GM12865 (cell line): ENCODE results near the gene NRAS.

Experiments
- DNase-seq: peaks from one replicate; pipeline ENCODE4 v3.0.0; 2010; ENCODE audit warnings: low read depth
- H3K4me3 ChIP-seq: 2 replicates; pipeline ENCODE4 v1.5.1; 2011; ENCODE audit warnings: mild to moderate bottlenecking, low read depth, low read length, control low read depth
- CTCF ChIP-seq: IDR thresholded peaks from 2 replicates; pipeline ENCODE4 v1.5.1; 2011; ENCODE audit warnings: low read length, control low read depth, low read depth, inconsistent platforms; ENCODE audit not compliant: insufficient read depth; ENCODE audit errors: missing control alignments

NRAS gene

GRCh38 chr1:114716304-114717170, at the start of gene NRAS:
Gene NRAS, minus strand, starts transcription at chr1:114716771. Its CDS starts 611 bp downstream, at chr1:114716160.
- peak; percentile 95 for DNase-seq
- peak within 1 kb of the TSS; percentile 100 for H3K4me3 ChIP-seq
- no peak for TF ChIP-seq CTCF

GRCh38 chr1:114764689-114765088, 48.1 kb upstream of the NRAS start:
- DNase-seq = no peak
- H3K4me3 ChIP-seq = no peak overlapping the region
- no peak for TF ChIP-seq CTCF

GRCh38 chr1:114758256-114758832, 41.8 kb upstream of the NRAS start:
- DNase-seq = no peak

GRCh38 chr1:114757455-114758255, 41.1 kb upstream of the NRAS start, which contains the start of gene CSDE1:
Gene CSDE1, minus strand, starts transcription at chr1:114757984. Its CDS starts 18,094 bp downstream, at chr1:114739890.
- DNase-seq = peak; percentile 99
- peak; percentile 38 for TF ChIP-seq CTCF
- H3K4me3 ChIP-seq = peak within 1 kb of the TSS; percentile 94

More at GRCh38 chr1:114758256-114758832, 41.8 kb upstream of the NRAS start:
- H3K4me3 ChIP-seq = peak overlapping the region; percentile 94
- no peak for TF ChIP-seq CTCF

GRCh38 chr1:114756949-114757454, 40.4 kb upstream of the NRAS start:
- H3K4me3 ChIP-seq = peak overlapping the region; percentile 94
- no peak for TF ChIP-seq CTCF
- DNase-seq = no peak
